ENCODE results near the gene SEZ6.
"Not testable (repeated sequence)": the region's sequence is repeated elsewhere in the genome, so short reads cannot be mapped to it uniquely, and the experiment has no call there.

The SEZ6 gene

GRCh38 chr17:28935744-28936460, 69.9 kb downstream of the SEZ6 start:
- Histone ChIP-seq H3K4me3 (ENCODE audit: severe bottlenecking) (no peak overlapping the region), H3K4me1 (ENCODE audit: insufficient read depth, poor library complexity, severe bottlenecking) (peaks cover 19% of the 10 kb centered on the region), H3K9me3 (ENCODE audit: severe bottlenecking) (no peaks in the 10 kb centered on the region), H3K27me3 (ENCODE audit: insufficient read depth, poor library complexity, severe bottlenecking) (no peaks in the 10 kb centered on the region), H3K27ac (ENCODE audit: poor library complexity, severe bottlenecking) (no peak overlapping the region), H3K36me3 (ENCODE audit: low read depth) (peaks cover 25% of the 10 kb centered on the region)
- TF ChIP-seq CTCF (IDR thresholded peaks at IDR 0.05; ENCODE audit: poor library complexity, severe bottlenecking) = no peak
- no peak for DNase-seq (ENCODE audit: low spot score)
- no peak for ATAC-seq (ENCODE audit: low read depth)

- not testable (repeated sequence) for H3K9me3 ChIP-seq (ENCODE audit: severe bottlenecking); H3K4me3 ChIP-seq (ENCODE audit: severe bottlenecking); H3K27me3 ChIP-seq (ENCODE audit: insufficient read depth, poor library complexity, severe bottlenecking); DNase-seq (ENCODE audit: low spot score); ATAC-seq (ENCODE audit: low read depth); H3K27ac ChIP-seq (ENCODE audit: poor library complexity, severe bottlenecking)
- peaks cover 19% of the 10 kb centered on the region for H3K4me1 ChIP-seq (ENCODE audit: insufficient read depth, poor library complexity, severe bottlenecking)
- peaks cover 31% of the 10 kb centered on the region for H3K36me3 ChIP-seq (ENCODE audit: low read depth)
These were observed 71.3 kb downstream of the SEZ6 start for GRCh38 chr17:28934508-28934907.

DNA sequence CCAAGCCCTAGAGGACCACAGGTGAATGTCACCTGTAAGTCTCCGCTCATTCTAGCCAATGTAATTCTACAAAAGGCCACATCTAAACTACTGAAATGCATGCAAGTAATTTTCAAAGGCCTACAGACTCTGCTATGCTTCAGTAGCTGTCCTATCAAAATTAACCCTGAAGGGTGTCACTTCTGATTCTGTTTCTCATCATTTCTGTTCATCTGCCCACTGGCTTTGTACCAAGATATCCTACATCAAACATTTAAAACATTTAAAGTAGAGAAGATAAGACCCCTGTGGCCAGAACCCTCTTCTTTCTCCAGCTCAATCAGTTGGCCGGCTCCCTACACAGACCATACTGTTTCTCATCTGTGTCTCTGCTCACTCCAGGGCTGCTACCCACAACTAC, 76.0 kb downstream of the SEZ6 start:
- Histone ChIP-seq H3K36me3 (ENCODE audit: low read depth) (peaks cover 46% of the 10 kb centered on the region), H3K27me3 (ENCODE audit: insufficient read depth, poor library complexity, severe bottlenecking) (no peaks in the 10 kb centered on the region), H3K4me1 (ENCODE audit: insufficient read depth, poor library complexity, severe bottlenecking) (peaks cover 19% of the 10 kb centered on the region), H3K9me3 (ENCODE audit: severe bottlenecking) (no peaks in the 10 kb centered on the region), H3K27ac (ENCODE audit: poor library complexity, severe bottlenecking) (no peak overlapping the region), H3K4me3 (ENCODE audit: severe bottlenecking) (no peak overlapping the region)
- no peak for TF ChIP-seq CTCF (IDR thresholded peaks at IDR 0.05; ENCODE audit: poor library complexity, severe bottlenecking)
- DNase-seq (ENCODE audit: low spot score) = no peak
- ATAC-seq (ENCODE audit: low read depth) = no peak

GRCh38 chr17:28928061-28928460, 77.8 kb downstream of the SEZ6 start:
- TF ChIP-seq CTCF (IDR thresholded peaks at IDR 0.05; ENCODE audit: poor library complexity, severe bottlenecking) = no peak
- Histone ChIP-seq H3K27me3 (ENCODE audit: insufficient read depth, poor library complexity, severe bottlenecking) (no peaks in the 10 kb centered on the region), H3K36me3 (ENCODE audit: low read depth) (peaks cover 48% of the 10 kb centered on the region), H3K4me1 (ENCODE audit: insufficient read depth, poor library complexity, severe bottlenecking) (peaks cover 19% of the 10 kb centered on the region), H3K4me3 (ENCODE audit: severe bottlenecking) (no peak overlapping the region), H3K9me3 (ENCODE audit: severe bottlenecking) (no peaks in the 10 kb centered on the region), H3K27ac (ENCODE audit: poor library complexity, severe bottlenecking) (no peak overlapping the region)
- ATAC-seq (ENCODE audit: low read depth) = 0 out of 3 replicates have a peak, but pooled peaks have one; percentile 35
- DNase-seq (ENCODE audit: low spot score) = no peak

GRCh38 chr17:28926786-28927185, 79.0 kb downstream of the SEZ6 start:
- Histone ChIP-seq H3K4me1 (ENCODE audit: insufficient read depth, poor library complexity, severe bottlenecking) (peaks cover 19% of the 10 kb centered on the region), H3K9me3 (ENCODE audit: severe bottlenecking) (no peaks in the 10 kb centered on the region), H3K4me3 (ENCODE audit: severe bottlenecking) (no peak overlapping the region), H3K36me3 (ENCODE audit: low read depth) (peaks cover 60% of the 10 kb centered on the region), H3K27ac (ENCODE audit: poor library complexity, severe bottlenecking) (peak overlapping the region; percentile 49), H3K27me3 (ENCODE audit: insufficient read depth, poor library complexity, severe bottlenecking) (no peaks in the 10 kb centered on the region)
- no peak for TF ChIP-seq CTCF (IDR thresholded peaks at IDR 0.05; ENCODE audit: poor library complexity, severe bottlenecking)
- ATAC-seq (ENCODE audit: low read depth) = 0 out of 3 replicates have a peak, but pooled peaks have one; percentile 7
- no peak for DNase-seq (ENCODE audit: low spot score)

Data from RWPE2 (cell line).